C4-2B (cell line): ENCODE results near the gene MN1.

Experiments
- H3K27ac ChIP-seq: fragments of 450-650 bp; 2 replicates; pipeline ENCODE4 v1.5.1; 2017
- CTCF ChIP-seq: fragments of 450-650 bp; conservative IDR thresholded peaks from 2 replicates; pipeline ENCODE4 v1.5.1; 2017; ENCODE audit warnings: mild to moderate bottlenecking
- ZFX ChIP-seq: fragments of 450-650 bp; IDR thresholded peaks from 2 replicates; pipeline ENCODE4 v1.6.1; 2017

MN1 gene

GRCh38 chr22:27809700-27810608, 8.4 kb upstream of the MN1 start:
- no peak for TF ChIP-seq ZFX
- no peak for TF ChIP-seq CTCF
- no peak overlapping the region for H3K27ac ChIP-seq

DNA sequence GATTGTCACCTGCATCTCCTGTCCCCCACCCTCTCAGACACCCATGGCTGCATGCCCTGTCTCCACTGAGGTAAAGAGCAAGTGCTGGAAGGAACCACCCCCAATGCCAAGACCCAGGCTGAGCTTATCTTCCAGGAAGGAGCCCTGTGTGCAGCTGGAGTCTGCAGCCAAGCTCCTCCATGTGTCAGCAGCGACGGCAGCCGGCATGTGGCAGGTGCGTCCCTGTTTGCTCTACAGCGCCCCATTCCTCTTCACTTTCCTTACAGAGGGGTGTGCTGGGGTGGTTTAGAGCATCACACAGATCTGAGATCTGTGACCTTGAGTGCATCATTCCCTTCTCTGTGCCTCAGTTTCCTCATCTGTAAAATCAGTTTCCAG, 7.7 kb upstream of the MN1 start:
- TF ChIP-seq ZFX (no peak), CTCF (no peak)
- H3K27ac ChIP-seq = no peak overlapping the region

- H3K27ac ChIP-seq = no peak overlapping the region
- no peak for TF ChIP-seq ZFX
- no peak for TF ChIP-seq CTCF
Observed at GRCh38 chr22:27808451-27809225, 7.1 kb upstream of the MN1 start.

- no peak for TF ChIP-seq ZFX
- TF ChIP-seq CTCF = no peak
- H3K27ac ChIP-seq = no peak overlapping the region
Observed at GRCh38 chr22:27805841-27806240, 4.3 kb upstream of the MN1 start.

DNA sequence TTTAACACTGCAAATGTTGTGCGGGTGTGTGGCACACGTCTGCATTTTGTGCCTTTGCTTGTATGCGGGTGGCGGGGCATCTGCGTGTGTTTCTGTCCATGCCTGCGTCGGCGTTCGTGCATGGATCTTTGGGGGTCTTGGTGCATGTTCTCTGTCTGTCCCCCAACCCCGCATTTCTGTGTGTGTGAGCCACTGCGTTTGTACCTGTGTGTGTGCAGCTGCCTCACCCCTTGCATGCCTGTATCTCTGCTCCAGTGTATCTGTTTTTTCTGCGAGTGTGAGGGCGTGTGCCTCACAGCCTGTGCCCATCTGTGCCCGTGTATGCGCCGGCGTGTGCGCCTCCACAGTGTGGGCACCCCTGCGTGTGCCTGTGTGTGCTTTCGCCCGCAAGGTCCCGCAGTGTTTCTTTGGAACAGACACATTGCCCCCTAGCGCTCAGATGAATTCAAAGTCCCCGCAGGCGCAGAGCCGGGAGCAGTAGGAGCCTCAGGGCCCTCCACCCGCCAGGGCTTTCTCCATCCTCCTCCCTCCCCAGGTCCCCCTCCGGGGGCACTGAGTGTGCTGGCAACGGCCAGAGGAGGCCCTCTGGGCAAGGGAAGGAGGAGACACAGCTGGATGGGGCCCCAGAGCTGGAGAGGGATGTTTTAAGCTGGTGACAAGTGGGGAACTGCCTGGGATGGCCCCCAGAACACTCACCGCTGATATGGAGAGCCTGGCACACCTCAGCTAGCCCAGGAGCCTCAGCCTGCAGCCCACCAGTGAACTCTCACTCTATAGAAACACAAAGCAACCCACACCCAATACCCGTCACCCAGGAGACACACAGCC, 3.1 kb upstream of the MN1 start:
- H3K27ac ChIP-seq = no peak overlapping the region
- no peak for TF ChIP-seq ZFX
- TF ChIP-seq CTCF = peak; percentile 84

GRCh38 chr22:27803841-27804415, 2.4 kb upstream of the MN1 start:
- TF ChIP-seq CTCF (no peak), ZFX (no peak)
- H3K27ac ChIP-seq = no peak overlapping the region
